PC-3 (cell line): Measurements from ENCODE around the gene SLC22A14. TPM values are rescaled to one million over a fixed set of nuclear protein-coding genes. Genes with fewer than 3 reads are reported as not detected.

Experiments
- ATAC-seq: fragments of 200-7000 bp; cut with Tn5 transposase; 2 replicates; pipeline ENCODE4 v1.9.1; 2020; ENCODE audit warnings: mild to moderate bottlenecking, moderate library complexity
- BruUV-seq: library from RNA; stranded (reverse); fragments of 400-500 nt; replicated peaks from 2 replicates; lab custom pipeline; 2021; lab: Mats Ljungman, UMichigan
- CTCF ChIA-PET: fragments of 300-600 bp; sonication (Branson Sonifier 250); formaldehyde crosslinking; loops from one replicate; lab custom pipeline; 2022; ENCODE audit warnings: antibody characterized with exemption; lab: Charles Lee
- POLR2A ChIA-PET: fragments of 300-600 bp; sonication (Branson Sonifier 250); formaldehyde crosslinking; loops from one replicate; lab custom pipeline; 2022; ENCODE audit warnings: antibody characterized with exemption; ENCODE audit not compliant: unreplicated experiment; lab: Charles Lee
- DNase-seq: peaks from one replicate; pipeline ENCODE4 v3.0.0-alpha.2; 2015
- H2AFZ ChIP-seq: fragments of 300-600 bp; sonication (generic); 2 replicates; pipeline ENCODE4 v1.6.0; 2016; ENCODE audit warnings: antibody characterized with exemption, low read length
- H3F3A ChIP-seq: fragments of 300-600 bp; sonication (generic); one replicate; pipeline ENCODE4 v1.6.0; 2017; ENCODE audit warnings: antibody characterized with exemption, low read length, control low read depth, mild to moderate bottlenecking; ENCODE audit not compliant: unreplicated experiment
- H3K27ac ChIP-seq: fragments of 300-600 bp; sonication (generic); 2 replicates; pipeline ENCODE4 v1.5.1; 2016; ENCODE audit warnings: mild to moderate bottlenecking, low read length
- H3K27me3 ChIP-seq: fragments of 300-600 bp; sonication (generic); 2 replicates; pipeline ENCODE4 v1.6.1; 2016; ENCODE audit warnings: low read length, mixed read lengths
- H3K36me3 ChIP-seq: fragments of 300-600 bp; sonication (generic); 2 replicates; pipeline ENCODE4 v1.6.1; 2016; ENCODE audit warnings: low read depth, mixed run types, low read length, mixed read lengths
- H3K4me1 ChIP-seq: fragments of 300-600 bp; sonication (generic); 2 replicates; pipeline ENCODE4 v1.5.1; 2016; ENCODE audit warnings: low read length; ENCODE audit not compliant: insufficient read depth
- H3K4me2 ChIP-seq: fragments of 300-600 bp; sonication (generic); 2 replicates; pipeline ENCODE4 v1.6.0; 2016; ENCODE audit warnings: low read length
- H3K4me3 ChIP-seq: fragments of 300-600 bp; sonication (generic); 2 replicates; pipeline ENCODE4 v1.5.1; 2016; ENCODE audit warnings: mild to moderate bottlenecking, low read length, mixed read lengths
- H3K79me2 ChIP-seq: fragments of 300-600 bp; sonication (generic); 2 replicates; pipeline ENCODE4 v1.6.1; 2017; ENCODE audit warnings: low read length, mixed read lengths
- H3K9ac ChIP-seq: fragments of 300-600 bp; sonication (generic); 2 replicates; pipeline ENCODE4 v1.6.0; 2016; ENCODE audit warnings: mild to moderate bottlenecking, low read length
- H3K9me2 ChIP-seq: fragments of 300-600 bp; sonication (generic); replicated peaks from 2 replicates; pipeline ENCODE4 v1.6.1; 2016; ENCODE audit warnings: mixed run types, low read length, mixed read lengths
- H3K9me3 ChIP-seq: fragments of 300-600 bp; sonication (generic); 2 replicates; pipeline ENCODE4 v1.6.1; 2016; ENCODE audit warnings: low read length, mixed read lengths
- H4K20me1 ChIP-seq: fragments of 300-600 bp; sonication (generic); 2 replicates; pipeline ENCODE4 v1.6.1; 2016; ENCODE audit warnings: low read length, mixed read lengths
- EZH2 ChIP-seq: fragments of 300-600 bp; sonication (generic); IDR thresholded peaks from one replicate; pipeline ENCODE4 v1.6.1; 2017; ENCODE audit warnings: antibody characterized with exemption, mild to moderate bottlenecking, low read length; ENCODE audit not compliant: unreplicated experiment
- EZH2phosphoT487 ChIP-seq: fragments of 300-600 bp; sonication (generic); IDR thresholded peaks from 2 replicates; pipeline ENCODE4 v1.6.1; 2018; ENCODE audit warnings: mild to moderate bottlenecking, antibody characterized with exemption, low read length, borderline replicate concordance
- intact Hi-C: fragments of 100-400 bp; cut with micrococcal nuclease; formaldehyde crosslinking; loops from 2 replicates; pipeline ENCODE4 v1.9.0; 2023
- total RNA-seq: library from RNA; depleted of rRNA; stranded (reverse); fragments of >200 nt; gene quantifications from 2 replicates; pipeline ENCODE4 v1.2.3, GENCODE V29; 2014
- TF ChIP-seq, protein P1 (sequence below): fragments of 300-600 bp; sonication (generic); conservative IDR thresholded peaks from 2 replicates; pipeline ENCODE4 v1.5.1; 2017; ENCODE audit warnings: antibody characterized with exemption, low read depth, mild to moderate bottlenecking, low read length

SLC22A14 gene
- total RNA-seq, 1 experiment from 2014 or later = 0.07 TPM

DNA sequence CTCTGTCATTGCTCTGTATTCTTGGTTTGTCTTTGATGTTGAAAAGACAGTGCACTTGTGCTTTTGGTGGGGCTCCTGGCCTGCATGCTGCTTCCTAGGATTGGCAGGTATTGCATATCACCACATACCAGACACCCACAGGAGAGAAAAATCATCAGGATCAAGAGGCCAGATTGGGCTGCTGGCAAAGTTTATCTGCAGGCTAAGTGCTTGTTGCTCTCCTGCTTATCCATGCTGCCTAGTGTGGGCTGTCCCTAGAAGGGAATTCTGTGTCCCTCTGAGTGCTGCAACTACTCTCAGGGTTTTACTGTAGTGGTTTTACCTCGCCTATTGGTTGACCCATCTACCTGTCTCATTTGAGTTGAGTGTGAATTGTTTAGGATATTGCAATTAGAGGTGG is 17.3 kb upstream of the SLC22A14 start:
- intact Hi-C loops = no loop called here
- peaks cover 5% of the 10 kb centered on the region; the same call in 1 of the 2 replicates for H3K36me3 ChIP-seq
- H3K27ac ChIP-seq = no peak overlapping the region
- H3F3A ChIP-seq = no peaks in the 10 kb centered on the region
- H3K27me3 ChIP-seq = no peaks in the 10 kb centered on the region
- no peaks in the 10 kb centered on the region for H3K79me2 ChIP-seq
- TF ChIP-seq EZH2phosphoT487 = no peak
- TF ChIP-seq EZH2 = no peak
- ChIA-PET CTCF (interaction anchor here (1.6 kb wide), 1 partner anchor 82 kb away, joined by 3 read pairs; the partner anchor contains the start of gene XYLB), POLR2A (no interaction called here)
- no peaks in the 10 kb centered on the region for H3K9me2 ChIP-seq
- H2AFZ ChIP-seq = no peak overlapping the region
- DNase-seq (no peak), ATAC-seq (no peak; the same call in 1 of the 2 replicates)
- H3K4me1 ChIP-seq = no peaks in the 10 kb centered on the region
- H3K4me2 ChIP-seq = no peak overlapping the region
- no peak overlapping the region for H3K4me3 ChIP-seq
- no peak overlapping the region for H3K9ac ChIP-seq
- BruUV-seq = no TSS peak
- no peaks in the 10 kb centered on the region for H3K9me3 ChIP-seq
- no peaks in the 10 kb centered on the region for H4K20me1 ChIP-seq

DNA sequence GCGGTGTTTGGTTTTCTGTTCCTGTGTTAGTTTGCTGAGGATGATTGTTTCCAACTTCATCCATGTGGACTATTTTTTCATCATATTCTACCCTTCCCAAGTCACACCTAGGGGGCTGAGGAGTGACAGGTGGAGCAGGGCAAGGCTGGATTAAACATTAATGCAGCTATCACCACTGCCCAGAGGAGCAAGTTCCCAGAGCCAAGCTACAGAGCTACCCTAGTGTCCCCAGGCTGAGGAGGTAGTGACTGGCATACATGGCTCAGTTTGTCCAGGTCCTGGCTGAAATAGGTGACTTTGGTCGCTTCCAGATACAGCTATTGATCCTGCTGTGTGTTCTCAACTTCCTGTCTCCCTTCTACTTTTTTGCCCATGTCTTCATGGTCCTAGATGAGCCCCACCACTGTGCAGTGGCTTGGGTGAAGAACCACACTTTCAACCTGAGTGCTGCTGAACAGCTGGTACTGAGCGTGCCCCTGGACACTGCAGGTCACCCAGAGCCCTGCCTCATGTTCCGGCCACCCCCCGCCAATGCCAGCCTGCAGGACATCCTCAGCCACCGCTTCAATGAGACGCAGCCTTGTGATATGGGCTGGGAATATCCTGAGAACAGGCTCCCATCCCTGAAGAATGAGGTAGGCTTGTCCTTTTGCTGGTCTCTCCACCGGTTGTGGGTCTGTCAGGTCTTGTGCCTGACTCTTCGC is 16.3 kb upstream of the SLC22A14 start, which contains the start of gene SLC22A13:
SLC22A13 (plus strand) TSS at position 209 of the 704 bp plus-strand sequence; CDS start at position 258, 49 bp downstream.
- intact Hi-C loops = no loop called here
- Histone ChIP-seq H3K4me1 (no peaks in the 10 kb centered on the region), H3K79me2 (no peaks in the 10 kb centered on the region), H3K27me3 (no peaks in the 10 kb centered on the region), H3K27ac (no peak within 1 kb of the TSS), H3K4me3 (no peak within 1 kb of the TSS), H3K4me2 (no peak within 1 kb of the TSS), H2AFZ (no peak within 1 kb of the TSS), H3K9ac (no peak within 1 kb of the TSS), H4K20me1 (no peaks in the 10 kb centered on the region), H3K36me3 (no peaks in the 10 kb centered on the region; the same call in 1 of the 2 replicates), H3F3A (no peaks in the 10 kb centered on the region), H3K9me3 (no peaks in the 10 kb centered on the region), H3K9me2 (no peaks in the 10 kb centered on the region)
- DNase-seq = no peak
- ATAC-seq = no peak
- BruUV-seq = no TSS peak
- ChIA-PET CTCF (interaction anchor here (0.6 to 1.6 kb wide), 2 partner anchors 52 to 81 kb away, joined by 3 to 14 read pairs; partner anchors contain the start of gene XYLB), POLR2A (interaction anchor here (0.6 kb wide), 1 partner anchor 76 kb away, joined by 3 read pairs; no protein-coding TSS in a partner anchor)
- TF ChIP-seq EZH2phosphoT487 (no peak), EZH2 (no peak)
- TF ChIP-seq, protein P1, sequence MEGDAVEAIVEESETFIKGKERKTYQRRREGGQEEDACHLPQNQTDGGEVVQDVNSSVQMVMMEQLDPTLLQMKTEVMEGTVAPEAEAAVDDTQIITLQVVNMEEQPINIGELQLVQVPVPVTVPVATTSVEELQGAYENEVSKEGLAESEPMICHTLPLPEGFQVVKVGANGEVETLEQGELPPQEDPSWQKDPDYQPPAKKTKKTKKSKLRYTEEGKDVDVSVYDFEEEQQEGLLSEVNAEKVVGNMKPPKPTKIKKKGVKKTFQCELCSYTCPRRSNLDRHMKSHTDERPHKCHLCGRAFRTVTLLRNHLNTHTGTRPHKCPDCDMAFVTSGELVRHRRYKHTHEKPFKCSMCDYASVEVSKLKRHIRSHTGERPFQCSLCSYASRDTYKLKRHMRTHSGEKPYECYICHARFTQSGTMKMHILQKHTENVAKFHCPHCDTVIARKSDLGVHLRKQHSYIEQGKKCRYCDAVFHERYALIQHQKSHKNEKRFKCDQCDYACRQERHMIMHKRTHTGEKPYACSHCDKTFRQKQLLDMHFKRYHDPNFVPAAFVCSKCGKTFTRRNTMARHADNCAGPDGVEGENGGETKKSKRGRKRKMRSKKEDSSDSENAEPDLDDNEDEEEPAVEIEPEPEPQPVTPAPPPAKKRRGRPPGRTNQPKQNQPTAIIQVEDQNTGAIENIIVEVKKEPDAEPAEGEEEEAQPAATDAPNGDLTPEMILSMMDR = no peak

DNA sequence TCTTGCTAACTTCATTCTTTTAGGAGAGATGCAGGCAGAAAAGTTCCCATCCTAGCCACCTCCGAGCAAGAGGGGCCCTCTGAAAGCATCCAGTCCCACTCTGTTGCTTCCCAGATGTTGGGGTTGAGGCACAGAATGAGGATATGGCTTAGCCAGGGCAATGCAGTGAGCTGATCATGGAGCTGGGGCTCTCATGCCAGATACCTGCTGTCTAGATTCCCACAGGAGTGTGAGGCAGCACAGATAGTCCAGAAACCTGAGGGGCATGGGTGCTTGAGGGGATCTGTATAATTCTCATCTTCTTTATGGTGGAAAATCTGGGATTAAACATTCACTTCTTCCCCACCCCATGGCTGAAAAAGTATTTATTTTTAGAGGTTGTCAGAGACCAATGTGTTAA is 15.3 kb upstream of the SLC22A14 start:
- Histone ChIP-seq H4K20me1 (no peaks in the 10 kb centered on the region), H3K27me3 (no peaks in the 10 kb centered on the region), H2AFZ (no peak overlapping the region), H3K4me3 (no peak overlapping the region), H3K9ac (no peak overlapping the region), H3K36me3 (no peaks in the 10 kb centered on the region), H3K4me1 (no peaks in the 10 kb centered on the region), H3K4me2 (no peak overlapping the region), H3K9me2 (no peaks in the 10 kb centered on the region), H3K79me2 (no peaks in the 10 kb centered on the region), H3K9me3 (no peaks in the 10 kb centered on the region), H3F3A (no peaks in the 10 kb centered on the region), H3K27ac (no peak overlapping the region)
- no peak for ATAC-seq
- no peak for DNase-seq
- no TSS peak for BruUV-seq
- CTCF ChIA-PET = no interaction called here
- TF ChIP-seq EZH2 (no peak), EZH2phosphoT487 (no peak)
- TF ChIP-seq, protein P1 = no peak
- intact Hi-C loops = no loop called here
- POLR2A ChIA-PET = no interaction called here
